HG03025 (cell line): ENCODE results near the gene SLC10A3.

Experiments used
- ATAC-seq: cut with Tn5 transposase; IDR thresholded peaks from one replicate; pipeline ENCODE4 v1.9.1; 2021; ENCODE audit warnings: mild to moderate bottlenecking, moderate library complexity; ENCODE audit not compliant: unreplicated experiment, low FRiP score

Gene SLC10A3

DNA sequence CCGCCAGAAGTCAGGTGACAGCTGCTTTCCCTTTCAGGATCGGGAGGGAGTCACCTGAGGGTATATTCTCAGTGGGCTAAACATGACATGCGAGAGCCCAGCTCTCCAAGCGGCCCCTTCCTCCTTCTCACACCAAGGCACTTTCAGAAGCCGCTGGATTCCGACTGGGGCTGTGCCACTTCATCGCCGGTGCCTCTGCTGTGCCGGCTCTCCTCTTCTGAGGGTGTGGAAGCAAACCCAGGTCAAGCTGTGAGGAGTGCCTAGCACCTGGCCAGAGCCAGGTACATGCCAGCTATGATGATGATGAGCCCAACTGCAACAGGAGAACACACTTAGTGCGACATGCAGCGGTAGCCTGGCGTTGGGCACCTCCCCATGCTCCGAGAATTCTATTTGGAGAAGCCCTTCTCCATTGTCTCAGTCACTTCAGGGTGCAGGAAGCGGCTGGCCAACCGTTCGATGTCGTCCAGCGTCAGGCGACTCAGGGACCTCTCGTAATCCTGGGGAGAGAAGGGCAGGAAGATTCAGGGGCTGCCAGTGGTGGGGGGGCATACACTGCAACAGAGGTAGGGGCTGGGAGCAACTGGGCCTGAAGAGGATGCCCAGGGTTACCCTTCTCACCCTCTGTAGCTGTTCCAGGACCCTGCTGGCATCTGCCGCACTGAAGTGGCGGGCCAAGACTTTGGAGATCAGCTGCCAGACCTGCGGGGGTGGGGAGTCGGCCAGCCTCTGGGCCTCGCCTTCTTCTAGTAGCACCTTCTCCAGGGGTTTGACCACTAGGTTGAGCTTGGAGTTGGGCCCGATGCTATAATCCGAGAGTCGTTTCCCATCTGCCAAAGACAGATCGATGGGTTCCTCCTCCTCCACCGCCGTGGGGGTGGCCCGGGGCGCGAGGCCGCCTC is 5.0 kb downstream of the SLC10A3 start:
- no peak for ATAC-seq

DNA sequence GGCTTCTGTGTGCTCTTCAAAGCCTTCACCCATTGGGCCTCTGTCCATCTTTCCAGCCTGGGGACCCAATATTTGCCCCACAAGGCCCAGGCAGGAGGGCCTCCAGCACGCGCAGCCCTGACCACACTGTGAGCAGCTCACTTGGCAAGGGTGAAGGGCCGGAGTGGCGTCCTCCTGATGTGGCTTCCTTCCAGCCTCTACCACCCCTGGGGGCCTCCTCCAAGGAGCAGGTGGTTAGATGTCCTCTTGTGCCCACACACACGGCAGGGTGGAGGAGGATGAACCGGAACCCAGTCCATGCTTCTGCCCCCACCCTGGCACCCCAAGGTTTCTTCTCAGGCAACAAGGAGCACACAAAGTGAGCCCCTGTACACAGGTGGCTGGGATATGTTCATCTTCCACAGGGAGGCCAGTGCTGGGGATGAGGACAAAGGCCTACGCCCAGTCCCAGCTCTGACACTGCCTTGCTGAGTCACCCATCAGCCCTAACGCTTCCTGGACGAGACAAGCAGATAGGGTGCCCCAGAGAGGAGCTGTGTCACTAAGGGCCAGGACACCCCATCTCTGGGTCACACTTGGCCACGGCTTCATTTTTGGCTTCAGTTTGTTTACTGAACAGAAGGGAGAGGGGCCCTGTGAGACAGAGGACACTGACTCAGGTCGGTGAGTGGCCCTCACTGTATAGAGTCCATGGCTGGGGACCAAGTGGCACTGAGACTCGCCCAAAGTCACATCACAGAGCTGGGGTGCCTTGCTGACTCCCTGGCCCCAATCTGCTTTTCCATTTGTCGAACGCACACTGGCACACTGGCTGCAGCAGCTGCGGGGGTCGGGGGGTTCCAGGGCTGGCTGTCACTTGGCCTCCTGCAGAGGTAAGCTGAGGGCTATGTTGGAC is 5.9 kb downstream of the SLC10A3 start:
- ATAC-seq = no peak

DNA sequence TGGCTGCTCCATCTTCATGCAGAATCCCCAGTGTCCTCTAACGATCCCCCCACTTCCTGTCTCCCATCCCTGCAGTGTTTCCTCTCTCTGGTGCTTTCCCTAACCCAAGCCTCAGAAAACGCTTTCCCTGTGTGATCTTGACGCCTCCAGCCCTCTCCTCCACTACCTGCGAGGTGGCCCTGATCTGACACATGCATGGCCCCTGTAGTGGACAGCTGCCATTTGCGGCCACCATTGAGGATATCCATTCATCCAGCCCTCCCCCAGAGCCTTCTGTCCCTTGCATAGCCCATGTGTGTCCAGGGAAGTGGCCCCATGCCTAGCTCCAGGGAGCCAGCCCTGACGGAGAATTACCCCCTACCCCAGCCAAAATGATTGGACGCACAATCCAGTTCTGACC is 7.1 kb downstream of the SLC10A3 start:
- ATAC-seq = no peak

DNA sequence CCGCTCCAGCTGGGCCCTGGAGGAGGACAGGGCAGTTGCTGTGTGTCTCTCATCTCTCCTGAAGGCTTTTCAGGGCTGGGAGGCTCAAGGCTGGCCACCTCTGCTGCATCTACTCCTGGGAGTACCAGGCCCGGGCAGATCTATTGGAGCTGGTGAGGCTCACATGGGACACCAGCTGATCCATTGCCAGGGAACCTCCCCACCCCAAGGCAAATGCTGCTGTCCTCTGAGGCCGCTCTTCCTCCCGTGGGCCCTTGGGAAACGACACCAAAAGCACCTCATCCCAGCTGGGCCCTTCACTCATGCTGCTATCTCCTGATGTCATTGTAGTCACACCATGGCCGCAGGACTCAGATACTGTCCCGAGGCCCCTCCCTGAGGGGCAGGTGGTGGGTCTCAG is 7.6 kb downstream of the SLC10A3 start:
- no peak for ATAC-seq

DNA sequence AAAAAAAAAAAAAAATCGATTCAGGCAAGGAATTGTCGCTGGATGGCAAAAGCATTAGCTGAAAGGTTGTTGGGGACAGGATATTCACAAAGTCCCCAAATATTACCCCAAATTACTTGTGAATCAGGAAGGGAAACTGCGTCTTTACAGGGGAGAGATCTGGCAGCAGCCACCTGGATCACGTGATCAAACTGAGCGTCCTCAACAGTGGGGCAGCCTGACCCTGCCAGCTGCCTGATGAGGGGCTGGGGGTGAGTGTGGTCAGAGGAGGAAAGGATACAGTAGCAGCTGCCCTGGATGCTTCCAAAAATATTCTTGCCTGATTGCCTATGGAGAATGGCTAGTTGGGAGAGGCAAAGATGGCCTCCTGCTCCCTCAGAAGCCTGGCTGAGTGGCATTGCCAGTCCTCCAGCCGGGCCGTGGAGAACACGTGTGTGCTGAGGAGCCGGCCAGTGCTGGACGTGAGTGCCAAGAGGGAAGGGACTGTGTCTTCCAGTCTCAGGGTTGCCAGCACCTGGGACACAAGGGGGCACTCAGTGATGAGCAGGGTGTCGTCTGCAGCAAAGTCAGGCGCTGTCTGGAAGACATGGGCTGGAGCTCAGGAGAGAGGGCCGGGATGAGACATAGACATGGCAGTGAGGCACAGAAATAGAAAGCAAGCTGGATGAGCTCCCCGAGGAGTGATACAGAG is 8.4 kb downstream of the SLC10A3 start:
- ATAC-seq = no peak

DNA sequence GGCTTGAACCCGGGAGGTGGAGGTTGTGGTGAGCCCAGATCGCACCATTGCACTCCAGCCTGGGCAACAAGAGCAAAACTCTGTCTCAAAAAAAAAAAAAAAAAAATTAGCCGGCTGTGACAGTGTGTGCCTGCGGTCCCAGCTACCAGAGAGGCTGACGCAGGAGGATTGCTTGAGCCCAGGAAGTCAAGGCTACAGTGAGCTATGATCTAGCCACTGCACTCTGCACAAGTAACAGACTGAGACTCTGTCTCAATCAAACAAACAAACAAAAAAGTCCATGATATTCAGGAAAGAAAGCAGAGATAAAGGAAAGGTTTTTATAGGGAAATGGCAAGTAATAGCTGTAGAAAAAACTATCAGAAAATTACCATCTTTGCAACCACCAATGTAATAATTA is 9.2 kb downstream of the SLC10A3 start:
- ATAC-seq = no peak

DNA sequence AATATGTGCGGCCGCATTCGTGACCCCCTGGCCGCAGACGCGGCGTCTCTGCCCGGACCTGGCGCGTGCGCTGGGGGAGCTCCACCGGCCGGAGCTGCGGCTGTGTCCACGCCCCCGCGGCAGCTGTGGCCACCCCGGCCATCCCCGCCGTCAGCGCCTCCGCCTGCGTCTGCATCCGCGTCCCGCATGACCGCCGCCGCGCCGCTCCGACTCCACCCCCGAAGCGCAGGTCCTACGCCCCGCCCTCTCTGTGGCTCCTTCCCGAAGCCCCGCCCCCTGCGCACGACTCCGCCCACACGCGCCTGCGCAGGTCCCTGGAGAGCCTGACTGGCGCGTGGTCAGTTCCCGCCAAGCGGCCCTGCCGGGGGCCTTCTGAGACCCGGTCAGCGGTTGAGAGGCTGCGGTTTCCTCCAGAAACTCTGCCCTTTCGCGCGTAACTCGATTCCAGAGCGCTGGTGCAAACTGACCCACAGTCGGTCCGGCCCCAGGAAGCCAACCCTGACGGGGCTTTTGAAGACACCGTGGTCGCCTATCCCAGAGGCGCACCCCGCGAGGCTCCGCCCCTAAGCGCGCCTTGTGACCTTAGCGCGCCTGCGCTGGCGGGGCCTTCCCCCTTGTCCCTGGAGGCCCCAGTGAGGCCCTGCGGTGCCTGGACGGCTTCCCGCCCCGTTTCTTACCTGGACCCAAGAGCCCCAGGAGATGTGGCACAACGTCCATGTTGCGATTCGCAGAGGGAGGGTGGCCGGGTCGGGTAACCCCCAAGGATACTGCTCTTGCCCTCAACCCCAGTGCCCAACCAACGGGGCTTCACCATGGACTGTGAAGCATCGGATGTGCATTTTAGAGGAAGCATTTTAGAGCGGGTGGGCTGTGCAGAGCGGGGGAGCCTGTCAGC is 11.5 kb downstream of the SLC10A3 start, which contains the start of gene LAGE3:
Gene LAGE3 (minus strand): TSS at position 554 of the 895 bp plus-strand sequence. CDS start 366 bp downstream, at position 188.
- ATAC-seq = peak; percentile 75

DNA sequence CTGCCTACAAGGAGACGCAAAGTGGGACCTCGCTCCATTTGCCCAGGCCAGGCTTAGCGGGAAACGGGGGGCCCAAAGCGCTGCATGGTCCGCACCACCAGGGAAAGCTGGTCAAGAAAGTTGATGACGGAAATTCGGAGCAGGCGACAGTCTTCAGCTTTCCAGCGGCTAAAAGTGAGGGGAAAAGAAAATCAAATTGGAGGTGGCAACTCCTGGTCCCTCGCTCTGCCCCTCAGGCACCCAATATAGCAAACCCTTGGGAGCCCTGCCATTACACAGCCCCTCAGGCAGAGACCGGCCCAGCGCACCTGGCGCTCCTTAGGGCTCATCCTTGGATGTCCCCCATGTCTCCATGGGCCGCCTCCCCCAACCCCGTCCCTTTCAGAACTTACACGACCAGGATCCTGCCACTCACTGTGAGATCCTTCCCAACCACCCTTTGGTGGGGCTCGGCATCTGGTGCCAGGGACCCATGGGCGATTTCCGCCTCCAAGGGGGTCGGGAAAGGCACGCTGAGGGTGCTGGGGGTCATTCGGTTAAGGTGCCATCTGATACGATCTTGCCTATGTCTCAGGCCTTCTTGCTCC is 12.4 kb downstream of the SLC10A3 start:
- ATAC-seq = no peak

DNA sequence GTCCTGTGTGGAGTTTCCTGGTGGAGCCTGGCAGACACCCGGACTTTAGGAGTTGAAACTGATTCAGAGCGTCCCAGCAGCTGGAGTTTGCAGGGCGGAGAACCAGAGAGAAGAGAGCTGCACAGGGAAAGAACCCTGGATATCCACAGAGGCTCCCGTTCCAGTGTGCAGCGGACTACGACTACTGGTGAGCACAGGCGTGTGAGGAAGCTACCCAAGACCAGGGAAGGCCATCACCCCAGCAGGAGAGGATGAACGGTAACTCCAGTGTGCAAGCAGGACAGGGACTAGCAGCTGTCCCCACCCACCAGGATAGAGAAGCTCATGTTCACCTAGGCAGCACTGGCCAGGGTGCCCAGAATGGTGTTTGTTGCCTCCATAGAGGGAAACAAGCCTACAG is 13.6 kb downstream of the SLC10A3 start:
- ATAC-seq = no peak

DNA sequence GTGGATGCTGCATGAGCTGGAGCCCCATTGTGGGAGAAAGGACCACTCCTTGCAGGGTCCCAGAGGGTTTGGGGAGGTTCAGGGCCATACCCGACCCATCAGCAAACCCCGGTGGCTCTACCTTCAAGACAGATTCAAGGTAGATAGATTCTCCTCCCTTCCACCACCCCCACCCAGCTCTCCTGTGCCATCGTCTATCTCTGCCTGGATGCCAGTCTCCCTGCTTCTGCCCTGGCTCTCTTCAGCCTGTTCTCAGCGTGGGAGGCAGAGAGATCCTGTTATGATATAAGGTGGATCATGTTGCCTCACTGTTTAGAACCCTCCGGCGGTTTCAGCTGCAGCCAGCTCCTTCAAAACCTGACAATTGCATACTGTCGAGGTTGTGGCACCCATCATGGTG is 16.7 kb downstream of the SLC10A3 start:
- ATAC-seq = no peak

DNA sequence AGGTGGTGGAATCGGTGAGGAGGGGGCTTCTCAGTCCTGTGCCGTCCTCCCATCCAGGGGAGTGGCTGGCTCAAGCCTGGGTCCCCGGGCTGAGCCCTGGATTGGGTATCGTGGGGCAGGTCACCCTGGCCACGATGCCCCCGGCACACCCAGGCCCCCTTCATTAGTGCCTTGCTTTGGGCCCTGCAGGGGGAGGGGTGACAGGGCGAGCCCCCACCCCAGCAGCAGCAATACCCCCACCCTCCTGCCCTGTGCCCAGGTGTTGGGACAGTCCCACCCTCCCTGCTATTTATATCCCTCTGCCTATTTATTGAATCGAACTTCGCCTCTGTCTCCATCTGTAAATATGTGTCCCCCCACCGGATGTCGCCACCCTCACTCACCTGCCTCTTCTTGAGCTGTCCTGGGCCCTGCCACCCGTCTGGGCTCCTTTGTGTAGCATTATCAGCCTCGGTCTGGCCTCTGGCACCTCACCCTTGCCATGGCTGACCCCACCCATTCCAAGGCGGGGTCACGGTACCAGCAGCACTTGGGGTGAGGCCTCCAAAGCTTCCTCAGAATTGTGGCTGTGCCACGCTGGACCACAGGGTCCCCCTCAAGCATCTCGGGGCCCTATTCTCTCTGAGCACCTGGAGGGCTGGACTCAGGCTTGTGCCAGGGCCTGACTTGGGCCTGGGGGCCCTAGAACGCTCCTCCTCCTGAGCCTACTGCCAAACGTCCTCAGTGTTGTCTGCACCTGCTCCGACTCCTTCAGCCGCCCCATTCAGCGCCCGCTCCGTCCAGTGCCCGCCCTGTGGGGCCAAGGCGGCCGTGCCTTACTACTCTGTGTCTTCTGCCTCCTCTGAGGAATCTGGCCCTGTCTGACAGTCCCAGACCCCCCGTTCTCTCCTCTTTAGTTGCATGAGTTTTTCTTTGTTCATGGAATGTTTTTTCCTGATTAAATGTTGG is 17.5 kb downstream of the SLC10A3 start:
- ATAC-seq = no peak

DNA sequence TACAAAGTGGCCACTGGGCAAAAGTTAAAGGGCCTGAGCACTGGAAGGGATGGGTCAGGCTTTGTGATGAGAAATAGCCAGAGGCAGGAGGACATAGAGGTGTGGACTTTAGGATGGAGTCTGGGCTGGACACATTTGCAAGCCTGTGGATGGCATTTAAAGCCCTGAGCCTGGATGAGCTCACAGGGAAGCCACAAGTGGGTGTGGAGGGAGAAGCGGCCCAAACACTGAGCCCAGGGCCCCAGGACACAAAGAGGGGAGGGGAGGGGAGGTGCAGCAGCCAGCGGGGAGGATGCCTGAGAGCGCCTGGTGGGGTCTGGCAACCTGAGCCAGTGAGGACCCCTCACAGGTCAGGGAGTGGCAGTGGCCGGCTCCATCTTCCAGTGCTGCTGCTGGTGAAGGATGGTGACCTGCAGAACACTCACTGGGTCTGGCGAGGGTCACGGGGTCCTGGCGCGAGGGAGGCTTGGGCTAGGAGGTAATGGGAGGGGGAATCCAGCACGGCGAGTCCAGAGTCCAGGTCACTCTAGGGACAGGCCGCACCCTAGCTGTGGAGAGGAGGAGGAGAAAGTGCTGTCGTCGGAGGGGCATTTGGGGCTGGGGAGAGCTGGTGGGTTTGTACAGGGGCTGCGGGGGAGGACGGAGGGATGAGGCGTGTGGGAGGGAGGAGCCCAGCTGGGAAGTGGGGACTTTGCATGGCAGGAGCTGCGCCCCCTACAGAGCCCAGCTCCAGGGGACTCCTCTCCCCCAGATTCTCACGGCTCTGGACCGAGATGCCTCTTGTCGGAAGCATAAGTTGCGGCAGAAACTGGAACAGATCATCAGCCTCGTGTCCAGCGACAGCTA is 18.4 kb downstream of the SLC10A3 start:
- ATAC-seq = no peak

DNA sequence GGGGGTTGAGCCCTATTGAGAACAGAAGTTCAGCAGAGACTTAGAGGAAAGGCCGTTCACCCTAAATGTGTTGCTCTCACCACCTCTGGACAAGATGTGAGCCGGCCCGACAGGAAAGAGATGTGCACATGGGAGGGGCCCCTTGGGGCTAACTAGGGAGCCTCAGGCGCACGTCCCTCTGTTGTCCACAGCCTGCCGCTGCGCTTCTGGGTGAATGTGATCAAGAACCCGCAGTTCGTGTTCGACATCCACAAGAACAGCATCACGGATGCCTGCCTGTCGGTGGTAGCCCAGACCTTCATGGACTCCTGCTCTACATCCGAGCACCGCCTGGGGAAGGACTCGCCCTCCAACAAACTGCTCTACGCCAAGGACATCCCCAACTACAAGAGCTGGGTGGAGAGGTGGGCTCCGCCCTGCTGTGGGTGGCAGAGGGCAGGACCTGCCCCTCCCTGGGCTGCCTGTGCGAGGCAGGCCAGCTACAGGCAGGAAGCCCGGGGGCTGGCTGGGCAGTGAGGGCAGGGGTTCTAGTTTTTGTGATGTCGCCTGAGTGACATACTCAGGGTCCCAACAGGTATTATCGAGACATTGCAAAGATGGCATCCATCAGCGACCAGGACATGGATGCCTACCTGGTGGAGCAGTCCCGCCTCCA is 19.4 kb downstream of the SLC10A3 start:
- ATAC-seq = no peak

DNA sequence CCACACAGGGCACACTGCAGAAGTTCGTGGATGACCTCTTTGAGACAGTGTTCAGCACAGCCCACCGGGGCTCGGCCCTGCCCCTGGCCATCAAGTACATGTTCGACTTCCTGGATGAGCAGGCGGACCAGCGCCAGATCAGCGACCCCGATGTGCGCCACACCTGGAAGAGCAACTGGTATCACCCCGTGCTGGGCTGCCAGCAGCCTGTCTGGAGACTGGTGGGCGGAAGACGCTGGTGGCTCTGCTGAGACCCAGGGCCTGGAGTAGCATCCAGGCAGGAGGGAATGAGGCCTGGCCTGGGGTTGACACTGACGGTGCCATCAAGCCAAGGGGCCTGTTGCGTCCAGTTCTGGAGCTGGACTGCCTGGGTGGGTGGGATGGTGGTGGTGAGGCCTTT is 20.0 kb downstream of the SLC10A3 start:
- ATAC-seq = no peak

DNA sequence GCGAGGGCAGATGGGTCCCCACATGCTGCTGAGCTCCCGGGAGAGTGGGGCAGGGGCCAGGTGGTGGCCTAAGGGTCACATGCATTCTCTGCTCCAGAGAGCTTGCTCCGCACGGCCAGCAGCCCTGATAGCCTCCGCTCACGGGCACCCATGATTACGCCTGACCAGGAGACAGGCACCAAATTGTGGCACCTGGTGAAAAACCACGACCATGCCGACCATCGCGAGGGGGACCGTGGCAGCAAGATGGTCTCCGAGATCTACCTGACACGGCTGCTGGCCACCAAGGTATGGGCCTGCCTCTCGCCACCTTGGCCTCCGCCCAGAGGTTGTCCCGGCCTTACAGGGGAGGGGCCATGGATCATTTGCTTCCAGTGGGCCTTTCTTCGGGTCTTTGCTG is 20.5 kb downstream of the SLC10A3 start:
- no peak for ATAC-seq

DNA sequence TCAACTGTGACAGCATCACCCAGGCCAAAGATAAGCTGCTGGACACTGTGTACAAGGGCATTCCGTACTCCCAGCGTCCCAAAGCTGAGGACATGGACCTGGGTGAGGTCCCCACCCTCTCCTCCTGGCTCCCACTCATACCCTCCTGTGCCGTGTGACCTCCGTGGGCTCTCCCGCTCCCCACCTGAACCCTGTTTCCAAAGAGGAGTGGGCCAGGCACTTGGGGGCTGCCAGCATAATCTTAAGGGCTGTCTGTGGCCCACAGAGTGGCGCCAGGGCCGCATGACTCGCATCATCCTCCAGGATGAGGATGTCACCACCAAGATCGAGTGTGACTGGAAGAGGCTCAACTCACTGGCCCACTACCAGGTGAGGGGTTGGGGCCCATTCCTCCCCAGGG is 21.3 kb downstream of the SLC10A3 start:
- ATAC-seq = no peak

DNA sequence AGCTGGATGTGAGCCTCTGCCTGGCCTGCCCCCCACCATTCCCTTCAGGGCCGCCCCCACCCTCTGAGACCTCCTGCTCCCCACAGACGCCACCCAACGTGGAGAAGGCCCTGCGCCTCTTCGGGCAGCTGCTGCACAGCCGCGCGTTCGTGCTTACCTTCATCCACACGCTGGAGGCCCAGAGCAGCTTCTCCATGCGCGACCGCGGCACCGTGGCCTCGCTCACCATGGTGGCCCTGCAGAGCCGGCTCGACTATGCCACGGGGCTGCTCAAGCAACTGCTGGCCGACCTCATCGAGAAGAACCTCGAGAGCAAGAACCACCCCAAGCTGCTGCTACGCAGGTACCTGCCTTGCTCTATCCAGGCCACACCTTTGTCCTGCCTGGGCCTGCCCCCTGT is 22.2 kb downstream of the SLC10A3 start:
- ATAC-seq = no peak
